OCI-LY7 (cell line): ENCODE data around the gene NFIX. TPM values are rescaled to one million over a fixed set of nuclear protein-coding genes. Genes with fewer than 3 reads are reported as not detected.
A peak's percentile ranks its signal among the peaks of the same experiment; 100 is the strongest.

Experiments
- BruUV-seq: library from RNA; stranded (reverse); fragments of 400-500 nt; replicated peaks from 2 replicates; lab custom pipeline; 2021; lab: Mats Ljungman, UMichigan
- CTCF ChIA-PET: fragments of 300-600 bp; sonication (Branson Sonifier 250); formaldehyde crosslinking; loops from one replicate; lab custom pipeline; 2022; ENCODE audit warnings: antibody characterized with exemption; ENCODE audit not compliant: unreplicated experiment; lab: Charles Lee
- POLR2A ChIA-PET: fragments of 300-600 bp; sonication (Branson Sonifier 250); formaldehyde crosslinking; loops from one replicate; lab custom pipeline; 2022; ENCODE audit warnings: antibody characterized with exemption; lab: Charles Lee
- DNase-seq: peaks from one replicate; pipeline ENCODE4 v3.0.0-alpha.2; 2015; ENCODE audit warnings: low spot score
- H2AFZ ChIP-seq: fragments of 200-600 bp; sonication (generic), shearing (Covaris generic); 2 replicates; pipeline ENCODE4 v1.6.1; 2014; ENCODE audit warnings: mild to moderate bottlenecking, antibody characterized with exemption, low read length, moderate library complexity
- H3K27ac ChIP-seq: fragments of 200-600 bp; sonication (generic); 2 replicates; pipeline ENCODE4 v1.5.1; 2014; ENCODE audit warnings: mixed run types, low read depth, mild to moderate bottlenecking, moderate library complexity, low read length, inconsistent platforms; ENCODE audit not compliant: poor library complexity, severe bottlenecking
- H3K36me3 ChIP-seq: fragments of 200-600 bp; sonication (generic); 2 replicates; pipeline ENCODE4 v1.6.1; 2014; ENCODE audit warnings: mild to moderate bottlenecking, antibody characterized with exemption, low read length, moderate library complexity, mixed read lengths; ENCODE audit not compliant: insufficient read depth
- H3K4me1 ChIP-seq: fragments of 200-600 bp; sonication (generic); 2 replicates; pipeline ENCODE4 v1.5.1; 2014; ENCODE audit warnings: mild to moderate bottlenecking, low read length; ENCODE audit not compliant: insufficient read depth, poor library complexity, severe bottlenecking
- H3K4me2 ChIP-seq: fragments of 200-600 bp; sonication (generic); 2 replicates; pipeline ENCODE4 v1.6.1; 2014; ENCODE audit warnings: mild to moderate bottlenecking, low read length
- H3K4me3 ChIP-seq: fragments of 200-600 bp; sonication (generic); 2 replicates; pipeline ENCODE4 v1.5.1; 2014; ENCODE audit warnings: mild to moderate bottlenecking, low read depth, low read length; ENCODE audit not compliant: poor library complexity, severe bottlenecking
- H3K79me2 ChIP-seq: fragments of 200-600 bp; sonication (generic); 2 replicates; pipeline ENCODE4 v1.6.1; 2016; ENCODE audit warnings: low read depth, mild to moderate bottlenecking, low read length, moderate library complexity, mixed read lengths; ENCODE audit not compliant: insufficient read depth
- H3K9me2 ChIP-seq: fragments of 200-600 bp; sonication (generic); 2 replicates; pipeline ENCODE4 v1.6.1; 2016; ENCODE audit warnings: mild to moderate bottlenecking, low read length, mixed read lengths; ENCODE audit not compliant: insufficient read depth
- H3K9me3 ChIP-seq: fragments of 200-600 bp; sonication (generic); 2 replicates; pipeline ENCODE4 v1.6.1; 2014; ENCODE audit warnings: mild to moderate bottlenecking, mixed run types, low read length, mixed read lengths
- H4K20me1 ChIP-seq: fragments of 200-600 bp; sonication (generic); 2 replicates; pipeline ENCODE4 v1.6.1; 2014; ENCODE audit warnings: mild to moderate bottlenecking, antibody characterized with exemption, low read length, moderate library complexity, mixed read lengths; ENCODE audit not compliant: insufficient read depth
- CTCF ChIP-seq: fragments of 200-600 bp; sonication (generic); conservative IDR thresholded peaks from 2 replicates; pipeline ENCODE4 v1.5.1; 2014; ENCODE audit warnings: mild to moderate bottlenecking, antibody characterized with exemption, low read length, moderate library complexity, mixed read lengths
- EZH2phosphoT487 ChIP-seq: fragments of 200-600 bp; sonication (generic); IDR thresholded peaks from 2 replicates; pipeline ENCODE4 v1.6.1; 2018; ENCODE audit warnings: low read depth, borderline replicate concordance, mild to moderate bottlenecking, mixed run types, antibody characterized with exemption, low read length, moderate library complexity, mixed read lengths
- intact Hi-C: fragments of 100-400 bp; cut with micrococcal nuclease; formaldehyde crosslinking; loops from one replicate; pipeline ENCODE4 v1.10.0; 2022; ENCODE audit not compliant: unreplicated experiment
- total RNA-seq, 2 experiments: library from RNA; depleted of rRNA in 1 of 2; stranded (reverse); fragments of >200 nt in 1 of 2; shearing (Covaris generic) in 1 of 2; gene quantifications; 2 replicates each; pipeline ENCODE4 v1.2.3, GENCODE V29; 2014 to 2022

The NFIX gene
- total RNA-seq, 2 experiments from 2014 or later = 0.16 to 0.72 TPM

GRCh38 chr19:13099073-13099999, 104.1 kb downstream of the NFIX start:
- no peak for TF ChIP-seq EZH2phosphoT487
- no peak for TF ChIP-seq CTCF
- peak; percentile 70 for DNase-seq
- peaks cover 81% of the 10 kb centered on the region for H3K4me1 ChIP-seq
- H3K27ac ChIP-seq = peak overlapping the region; percentile 55
- CTCF ChIA-PET = no interaction called here
- no peaks in the 10 kb centered on the region for H4K20me1 ChIP-seq
- H3K4me3 ChIP-seq = peak overlapping the region; percentile 20
- H3K9me3 ChIP-seq = no peaks in the 10 kb centered on the region
- peaks cover 24% of the 10 kb centered on the region for H3K36me3 ChIP-seq
- intact Hi-C loops = no loop called here
- H3K79me2 ChIP-seq = peaks cover 17% of the 10 kb centered on the region
- BruUV-seq = no TSS peak
- no peaks in the 10 kb centered on the region for H3K9me2 ChIP-seq
- peak overlapping the region; percentile 85 for H3K4me2 ChIP-seq
- no peak overlapping the region for H2AFZ ChIP-seq
- POLR2A ChIA-PET = interaction anchor here (1.1 kb wide), 1 partner anchor 64 kb away, joined by 3 read pairs; no protein-coding TSS in a partner anchor

- CTCF ChIA-PET = no interaction called here
- H3K79me2 ChIP-seq = peaks cover 17% of the 10 kb centered on the region
- H3K27ac ChIP-seq = peak overlapping the region; percentile 55
These were observed 104.8 kb downstream of the NFIX start for GRCh38 chr19:13100031-13100588.

More at GRCh38 chr19:13100031-13100588, 104.8 kb downstream of the NFIX start:
- peak overlapping the region; percentile 85 for H3K4me2 ChIP-seq
- H3K36me3 ChIP-seq = peaks cover 24% of the 10 kb centered on the region
- intact Hi-C loops = no loop called here
- H3K9me3 ChIP-seq = no peaks in the 10 kb centered on the region
- peak overlapping the region; percentile 83 for H3K4me3 ChIP-seq
- TF ChIP-seq EZH2phosphoT487 = no peak
- no peak for TF ChIP-seq CTCF
- DNase-seq = peak; percentile 35
- H2AFZ ChIP-seq = no peak overlapping the region
- H4K20me1 ChIP-seq = no peaks in the 10 kb centered on the region
- H3K9me2 ChIP-seq = no peaks in the 10 kb centered on the region
- peaks cover 81% of the 10 kb centered on the region for H3K4me1 ChIP-seq
- no TSS peak for BruUV-seq
- POLR2A ChIA-PET = interaction anchor here (1.1 kb wide), 1 partner anchor 63 kb away, joined by 3 read pairs; no protein-coding TSS in a partner anchor
